Keratinocyte (primary cell): ENCODE results near the gene MACROH2A2.

Source experiments
- CTCF ChIP-seq, 3 experiments: IDR thresholded peaks in 1 of 3; conservative IDR thresholded peaks in 1 of 3; optimal IDR thresholded peaks in 1 of 3; 2 replicates in 2 of 3; 3 replicates in 1 of 3; pipeline versions ENCODE3 to v1.5.1; 2011; ENCODE audit warnings: low read length in 3 of 3, mild to moderate bottlenecking in 3 of 3, moderate library complexity in 2 of 3, control low read depth in 1 of 3, inconsistent platforms in 1 of 3; ENCODE audit not compliant: insufficient read depth in 2 of 3; ENCODE audit errors: extremely low read depth in 1 of 3
- EZH2 ChIP-seq: IDR thresholded peaks from one replicate; pipeline ENCODE4 v1.6.1; 2012; ENCODE audit warnings: inconsistent platforms, mild to moderate bottlenecking, low read length, moderate library complexity

GRCh38 chr10:70070834-70071233, 18.2 kb downstream of the MACROH2A2 start:
- TF ChIP-seq CTCF (optimal IDR thresholded peaks at IDR 0.05 in 1 of 3, IDR thresholded peaks at IDR 0.05 in 1 of 3, conservative IDR thresholded peaks at IDR 0.05 in 1 of 3; ENCODE audit: extremely low read depth in 1 of 3, insufficient read depth in 2 of 3, low read length in 3 of 3): no peak
- TF ChIP-seq EZH2: no peak
